K562 (cell line): Measurements from ENCODE around the gene GAB2. TPM values are rescaled to one million over a fixed set of nuclear protein-coding genes. Genes with fewer than 3 reads are reported as not detected.

Source experiments
- CC2D1A ChIP-seq: fragments of 450-650 bp; IDR thresholded peaks from 2 replicates; pipeline ENCODE4 v1.6.1; 2017; ENCODE audit warnings: mild to moderate bottlenecking
- CXXC5 ChIP-seq: fragments of 250-450 bp; sonication (Bioruptor Pico); IDR thresholded peaks from 2 replicates; pipeline ENCODE4 v1.8.0; 2022; ENCODE audit warnings: inconsistent platforms, mild to moderate bottlenecking, moderate library complexity
- GTF2E2 ChIP-seq: fragments of 200-800 bp; sonication (Bioruptor generic); IDR thresholded peaks from 2 replicates; pipeline ENCODE4 v1.6.1; 2016; ENCODE audit warnings: missing genetic modification characterization, missing compliant biosample characterization
- SIX5 ChIP-seq, 2 experiments: IDR thresholded peaks; 2 replicates each; pipeline ENCODE4 v1.6.1; 2011; ENCODE audit warnings: low read length in 2 of 2, borderline replicate concordance in 1 of 2, low read depth in 1 of 2, mild to moderate bottlenecking in 1 of 2, moderate library complexity in 1 of 2; ENCODE audit not compliant: insufficient read depth in 1 of 2
- SMARCB1 ChIP-seq: IDR thresholded peaks from 2 replicates; pipeline ENCODE4 v1.6.1; 2011; ENCODE audit warnings: improper control_type of control experiment, low read depth; ENCODE audit not compliant: insufficient read length
- SMARCC2 ChIP-seq: fragments of 450-650 bp; IDR thresholded peaks from 2 replicates; pipeline ENCODE4 v1.6.1; 2017; ENCODE audit warnings: antibody characterized with exemption, moderate library complexity, mild to moderate bottlenecking, low read depth
- STAG1 ChIP-seq: sonication (generic); formaldehyde crosslinking; IDR thresholded peaks from 2 replicates; pipeline ENCODE4 v1.5.0; 2020; ENCODE audit warnings: missing genetic modification reagents, borderline replicate concordance
- TFAM ChIP-seq: fragments of 250-450 bp; sonication (Bioruptor Pico); conservative IDR thresholded peaks from 2 replicates; pipeline ENCODE4 v1.5.0; 2021; ENCODE audit warnings: mild to moderate bottlenecking, moderate library complexity
- ZNF24 ChIP-seq: fragments of 450-650 bp; IDR thresholded peaks from 2 replicates; pipeline ENCODE4 v1.6.1; 2016
- polyA plus RNA-seq, 8 experiments: library from polyadenylated mRNA; depleted of rRNA in 4 of 8; stranded (reverse) in 5 of 8; unstranded in 3 of 8; fragments of >200 nt; fragmentation: Nextera tagmentation in 2 of 8; fragmentation: Illumina TruSeq in 1 of 8; extraction: Ambion mirVana in 2 of 8; extraction: Trizol in 1 of 8; gene quantifications; 2 replicates each; pipeline versions ENCODE4 v1.2.1 to v1.2.3, GENCODE V29; 2011 to 2014; ENCODE audit warnings: inconsistent platforms in 1 of 8, missing spikeins in 1 of 8
- total RNA-seq, 7 experiments: library from RNA; depleted of rRNA in 6 of 7; stranded (reverse); fragments of >200 nt in 6 of 7; fragmentation: Illumina TruSeq in 2 of 7; extraction: Trizol in 2 of 7; gene quantifications; 2 replicates each; pipeline versions ENCODE4 v1.2.1 to v1.2.3, GENCODE V29; 2011 to 2021; ENCODE audit warnings: low replicate concordance in 1 of 7
- TF ChIP-seq, protein P1 (sequence below): fragments of 450-650 bp; IDR thresholded peaks from 2 replicates; pipeline ENCODE4 v1.6.1; 2014; ENCODE audit warnings: low read depth, mild to moderate bottlenecking, moderate library complexity, borderline replicate concordance
- TF ChIP-seq, protein P2 (sequence below): fragments of 450-650 bp; IDR thresholded peaks from 2 replicates; pipeline ENCODE4 v1.6.1; 2016; ENCODE audit warnings: mild to moderate bottlenecking, moderate library complexity
- TF ChIP-seq, protein P3 (sequence below), 2 experiments: fragments of 450-650 bp; conservative IDR thresholded peaks; 2 replicates each; pipeline ENCODE4 v1.6.1; 2017; ENCODE audit warnings: mild to moderate bottlenecking in 2 of 2, moderate library complexity in 2 of 2

GAB2 gene
- total and polyA plus RNA-seq, 9 of the 15 experiments (the other 6 are each of a cell fraction or from before 2014, with no cell fraction given): 2.3 to 35.2 (median 16.1) TPM

DNA sequence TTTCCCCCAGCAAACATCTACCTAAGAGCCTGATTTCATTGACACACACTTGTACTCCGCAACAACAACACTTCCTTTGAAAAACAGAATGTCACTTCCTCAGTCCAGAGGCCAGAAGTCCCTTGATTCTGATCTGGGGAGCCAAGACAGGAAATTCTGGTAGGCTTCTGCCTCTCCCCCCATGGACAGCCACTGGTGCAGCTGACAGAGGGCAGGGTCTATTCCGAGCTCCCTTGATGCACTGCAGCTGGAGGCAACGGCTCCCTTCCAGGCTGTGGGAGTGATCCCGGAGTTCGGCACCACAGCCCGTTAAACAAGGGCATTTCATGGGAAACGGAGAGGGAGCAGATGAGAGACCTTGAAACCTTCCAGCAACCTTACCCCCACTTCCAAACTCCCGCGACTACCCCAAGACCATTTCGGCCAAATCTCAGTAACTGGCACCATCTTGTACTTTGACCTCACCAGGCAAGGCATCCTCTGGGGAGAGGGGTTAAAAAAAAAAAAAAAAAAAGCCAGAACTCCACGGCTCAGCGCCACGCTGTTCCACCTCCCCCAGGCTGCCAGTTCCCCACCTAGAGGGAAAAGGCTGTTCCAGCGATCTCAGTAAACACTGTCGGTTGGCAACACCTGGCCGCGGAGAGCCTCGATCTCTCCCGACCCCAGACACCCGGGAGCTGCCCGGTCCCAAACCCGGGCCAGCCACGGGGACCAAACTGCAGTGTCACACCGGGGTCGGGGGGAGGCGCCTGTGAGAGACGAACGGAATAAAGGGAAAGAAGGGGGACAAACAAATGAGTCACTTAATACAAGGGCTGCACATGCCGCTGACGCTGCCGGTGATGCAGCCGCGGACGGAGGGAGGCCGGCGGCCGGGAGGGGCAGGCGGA, 1.1 kb downstream of the GAB2 start (continued):
- TF ChIP-seq, protein P1, sequence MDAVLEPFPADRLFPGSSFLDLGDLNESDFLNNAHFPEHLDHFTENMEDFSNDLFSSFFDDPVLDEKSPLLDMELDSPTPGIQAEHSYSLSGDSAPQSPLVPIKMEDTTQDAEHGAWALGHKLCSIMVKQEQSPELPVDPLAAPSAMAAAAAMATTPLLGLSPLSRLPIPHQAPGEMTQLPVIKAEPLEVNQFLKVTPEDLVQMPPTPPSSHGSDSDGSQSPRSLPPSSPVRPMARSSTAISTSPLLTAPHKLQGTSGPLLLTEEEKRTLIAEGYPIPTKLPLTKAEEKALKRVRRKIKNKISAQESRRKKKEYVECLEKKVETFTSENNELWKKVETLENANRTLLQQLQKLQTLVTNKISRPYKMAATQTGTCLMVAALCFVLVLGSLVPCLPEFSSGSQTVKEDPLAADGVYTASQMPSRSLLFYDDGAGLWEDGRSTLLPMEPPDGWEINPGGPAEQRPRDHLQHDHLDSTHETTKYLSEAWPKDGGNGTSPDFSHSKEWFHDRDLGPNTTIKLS: peak; percentile 31; the same call in 1 of the 2 replicates
- TF ChIP-seq, protein P2, sequence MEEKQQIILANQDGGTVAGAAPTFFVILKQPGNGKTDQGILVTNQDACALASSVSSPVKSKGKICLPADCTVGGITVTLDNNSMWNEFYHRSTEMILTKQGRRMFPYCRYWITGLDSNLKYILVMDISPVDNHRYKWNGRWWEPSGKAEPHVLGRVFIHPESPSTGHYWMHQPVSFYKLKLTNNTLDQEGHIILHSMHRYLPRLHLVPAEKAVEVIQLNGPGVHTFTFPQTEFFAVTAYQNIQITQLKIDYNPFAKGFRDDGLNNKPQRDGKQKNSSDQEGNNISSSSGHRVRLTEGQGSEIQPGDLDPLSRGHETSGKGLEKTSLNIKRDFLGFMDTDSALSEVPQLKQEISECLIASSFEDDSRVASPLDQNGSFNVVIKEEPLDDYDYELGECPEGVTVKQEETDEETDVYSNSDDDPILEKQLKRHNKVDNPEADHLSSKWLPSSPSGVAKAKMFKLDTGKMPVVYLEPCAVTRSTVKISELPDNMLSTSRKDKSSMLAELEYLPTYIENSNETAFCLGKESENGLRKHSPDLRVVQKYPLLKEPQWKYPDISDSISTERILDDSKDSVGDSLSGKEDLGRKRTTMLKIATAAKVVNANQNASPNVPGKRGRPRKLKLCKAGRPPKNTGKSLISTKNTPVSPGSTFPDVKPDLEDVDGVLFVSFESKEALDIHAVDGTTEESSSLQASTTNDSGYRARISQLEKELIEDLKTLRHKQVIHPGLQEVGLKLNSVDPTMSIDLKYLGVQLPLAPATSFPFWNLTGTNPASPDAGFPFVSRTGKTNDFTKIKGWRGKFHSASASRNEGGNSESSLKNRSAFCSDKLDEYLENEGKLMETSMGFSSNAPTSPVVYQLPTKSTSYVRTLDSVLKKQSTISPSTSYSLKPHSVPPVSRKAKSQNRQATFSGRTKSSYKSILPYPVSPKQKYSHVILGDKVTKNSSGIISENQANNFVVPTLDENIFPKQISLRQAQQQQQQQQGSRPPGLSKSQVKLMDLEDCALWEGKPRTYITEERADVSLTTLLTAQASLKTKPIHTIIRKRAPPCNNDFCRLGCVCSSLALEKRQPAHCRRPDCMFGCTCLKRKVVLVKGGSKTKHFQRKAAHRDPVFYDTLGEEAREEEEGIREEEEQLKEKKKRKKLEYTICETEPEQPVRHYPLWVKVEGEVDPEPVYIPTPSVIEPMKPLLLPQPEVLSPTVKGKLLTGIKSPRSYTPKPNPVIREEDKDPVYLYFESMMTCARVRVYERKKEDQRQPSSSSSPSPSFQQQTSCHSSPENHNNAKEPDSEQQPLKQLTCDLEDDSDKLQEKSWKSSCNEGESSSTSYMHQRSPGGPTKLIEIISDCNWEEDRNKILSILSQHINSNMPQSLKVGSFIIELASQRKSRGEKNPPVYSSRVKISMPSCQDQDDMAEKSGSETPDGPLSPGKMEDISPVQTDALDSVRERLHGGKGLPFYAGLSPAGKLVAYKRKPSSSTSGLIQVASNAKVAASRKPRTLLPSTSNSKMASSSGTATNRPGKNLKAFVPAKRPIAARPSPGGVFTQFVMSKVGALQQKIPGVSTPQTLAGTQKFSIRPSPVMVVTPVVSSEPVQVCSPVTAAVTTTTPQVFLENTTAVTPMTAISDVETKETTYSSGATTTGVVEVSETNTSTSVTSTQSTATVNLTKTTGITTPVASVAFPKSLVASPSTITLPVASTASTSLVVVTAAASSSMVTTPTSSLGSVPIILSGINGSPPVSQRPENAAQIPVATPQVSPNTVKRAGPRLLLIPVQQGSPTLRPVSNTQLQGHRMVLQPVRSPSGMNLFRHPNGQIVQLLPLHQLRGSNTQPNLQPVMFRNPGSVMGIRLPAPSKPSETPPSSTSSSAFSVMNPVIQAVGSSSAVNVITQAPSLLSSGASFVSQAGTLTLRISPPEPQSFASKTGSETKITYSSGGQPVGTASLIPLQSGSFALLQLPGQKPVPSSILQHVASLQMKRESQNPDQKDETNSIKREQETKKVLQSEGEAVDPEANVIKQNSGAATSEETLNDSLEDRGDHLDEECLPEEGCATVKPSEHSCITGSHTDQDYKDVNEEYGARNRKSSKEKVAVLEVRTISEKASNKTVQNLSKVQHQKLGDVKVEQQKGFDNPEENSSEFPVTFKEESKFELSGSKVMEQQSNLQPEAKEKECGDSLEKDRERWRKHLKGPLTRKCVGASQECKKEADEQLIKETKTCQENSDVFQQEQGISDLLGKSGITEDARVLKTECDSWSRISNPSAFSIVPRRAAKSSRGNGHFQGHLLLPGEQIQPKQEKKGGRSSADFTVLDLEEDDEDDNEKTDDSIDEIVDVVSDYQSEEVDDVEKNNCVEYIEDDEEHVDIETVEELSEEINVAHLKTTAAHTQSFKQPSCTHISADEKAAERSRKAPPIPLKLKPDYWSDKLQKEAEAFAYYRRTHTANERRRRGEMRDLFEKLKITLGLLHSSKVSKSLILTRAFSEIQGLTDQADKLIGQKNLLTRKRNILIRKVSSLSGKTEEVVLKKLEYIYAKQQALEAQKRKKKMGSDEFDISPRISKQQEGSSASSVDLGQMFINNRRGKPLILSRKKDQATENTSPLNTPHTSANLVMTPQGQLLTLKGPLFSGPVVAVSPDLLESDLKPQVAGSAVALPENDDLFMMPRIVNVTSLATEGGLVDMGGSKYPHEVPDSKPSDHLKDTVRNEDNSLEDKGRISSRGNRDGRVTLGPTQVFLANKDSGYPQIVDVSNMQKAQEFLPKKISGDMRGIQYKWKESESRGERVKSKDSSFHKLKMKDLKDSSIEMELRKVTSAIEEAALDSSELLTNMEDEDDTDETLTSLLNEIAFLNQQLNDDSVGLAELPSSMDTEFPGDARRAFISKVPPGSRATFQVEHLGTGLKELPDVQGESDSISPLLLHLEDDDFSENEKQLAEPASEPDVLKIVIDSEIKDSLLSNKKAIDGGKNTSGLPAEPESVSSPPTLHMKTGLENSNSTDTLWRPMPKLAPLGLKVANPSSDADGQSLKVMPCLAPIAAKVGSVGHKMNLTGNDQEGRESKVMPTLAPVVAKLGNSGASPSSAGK: peak; percentile 74
- TF ChIP-seq SMARCC2 (no peak), TFAM (no peak), SMARCB1 (no peak), SIX5 (IDR thresholded peaks at IDR 0.05; ENCODE audit: borderline replicate concordance in 1 of 2, insufficient read depth in 1 of 2, low read depth in 1 of 2, low read length in 2 of 2) (no peak), GTF2E2 (tag) (peak; percentile 52; the same call in 1 of the 2 replicates), CC2D1A (0 out of 2 replicates have a peak, but pooled peaks have one; percentile 72), STAG1 (no peak), CXXC5 (CRISPR knock-in tag) (peak; percentile 66), ZNF24 (no peak)
- TF ChIP-seq, protein P3, sequence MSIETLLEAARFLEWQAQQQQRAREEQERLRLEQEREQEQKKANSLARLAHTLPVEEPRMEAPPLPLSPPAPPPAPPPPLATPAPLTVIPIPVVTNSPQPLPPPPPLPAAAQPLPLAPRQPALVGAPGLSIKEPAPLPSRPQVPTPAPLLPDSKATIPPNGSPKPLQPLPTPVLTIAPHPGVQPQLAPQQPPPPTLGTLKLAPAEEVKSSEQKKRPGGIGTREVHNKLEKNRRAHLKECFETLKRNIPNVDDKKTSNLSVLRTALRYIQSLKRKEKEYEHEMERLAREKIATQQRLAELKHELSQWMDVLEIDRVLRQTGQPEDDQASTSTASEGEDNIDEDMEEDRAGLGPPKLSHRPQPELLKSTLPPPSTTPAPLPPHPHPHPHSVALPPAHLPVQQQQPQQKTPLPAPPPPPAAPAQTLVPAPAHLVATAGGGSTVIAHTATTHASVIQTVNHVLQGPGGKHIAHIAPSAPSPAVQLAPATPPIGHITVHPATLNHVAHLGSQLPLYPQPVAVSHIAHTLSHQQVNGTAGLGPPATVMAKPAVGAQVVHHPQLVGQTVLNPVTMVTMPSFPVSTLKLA (conservative IDR thresholded peaks at IDR 0.05): peak; percentile 84 to 86
